K562 (cell line): Measurements from ENCODE around the gene NFATC2. TPM values are rescaled to one million over a fixed set of nuclear protein-coding genes. Genes with fewer than 3 reads are reported as not detected.
A peak's percentile ranks its signal among the peaks of the same experiment; 100 is the strongest.

Experiments used
- EZH2 ChIP-seq: IDR thresholded peaks from 2 replicates; pipeline ENCODE4 v1.6.1; 2012; ENCODE audit warnings: low read depth, mild to moderate bottlenecking, inconsistent platforms, low read length, borderline replicate concordance
- FOS ChIP-seq: IDR thresholded peaks from 3 replicates; pipeline ENCODE4 v1.6.1; 2011; ENCODE audit not compliant: insufficient read length; ENCODE audit errors: extremely low read depth
- HNRNPLL ChIP-seq: fragments of 200-400 bp; formaldehyde crosslinking; IDR thresholded peaks from 2 replicates; pipeline ENCODE4 v1.6.1; 2017; ENCODE audit warnings: low read length, low read depth, mild to moderate bottlenecking; ENCODE audit not compliant: poor library complexity, severe bottlenecking
- PHF20 ChIP-seq: fragments of 450-650 bp; IDR thresholded peaks from 2 replicates; pipeline ENCODE4 v1.6.1; 2018; ENCODE audit not compliant: partially characterized antibody
- RNF2 ChIP-seq: sonication (generic); IDR thresholded peaks from 2 replicates; pipeline ENCODE4 v1.6.1; 2016
- YY1 ChIP-seq, 3 experiments: IDR thresholded peaks; 2 replicates each; pipeline ENCODE4 v1.6.1; 2011; ENCODE audit warnings: low read length in 2 of 3, mild to moderate bottlenecking in 2 of 3, moderate library complexity in 2 of 3, borderline replicate concordance in 1 of 3, control low read depth in 1 of 3, low read depth in 1 of 3; ENCODE audit not compliant: insufficient read depth in 3 of 3, insufficient replicate concordance in 2 of 3, control insufficient read depth in 1 of 3, insufficient read length in 1 of 3; ENCODE audit errors: extremely low read depth in 1 of 3
- ZBTB17 ChIP-seq: fragments of 450-650 bp; formaldehyde crosslinking; IDR thresholded peaks from 2 replicates; pipeline ENCODE4 v1.4.0; 2020; ENCODE audit warnings: mild to moderate bottlenecking
- ZNF239 ChIP-seq: fragments of 250-450 bp; sonication (Bioruptor Pico); IDR thresholded peaks from 2 replicates; pipeline ENCODE4 v1.4.0; 2020; ENCODE audit warnings: mild to moderate bottlenecking
- ZNF668 ChIP-seq: fragments of 250-450 bp; sonication (Bioruptor Pico); IDR thresholded peaks from 2 replicates; pipeline ENCODE4 v1.8.0; 2022; ENCODE audit warnings: mild to moderate bottlenecking, inconsistent platforms
- polyA plus RNA-seq, 8 experiments: library from polyadenylated mRNA; depleted of rRNA in 4 of 8; stranded (reverse) in 5 of 8; unstranded in 3 of 8; fragments of >200 nt; fragmentation: Nextera tagmentation in 2 of 8; fragmentation: Illumina TruSeq in 1 of 8; extraction: Ambion mirVana in 2 of 8; extraction: Trizol in 1 of 8; gene quantifications; 2 replicates each; pipeline versions ENCODE4 v1.2.1 to v1.2.3, GENCODE V29; 2011 to 2014; ENCODE audit warnings: inconsistent platforms in 1 of 8, missing spikeins in 1 of 8
- total RNA-seq, 7 experiments: library from RNA; depleted of rRNA in 6 of 7; stranded (reverse); fragments of >200 nt in 6 of 7; fragmentation: Illumina TruSeq in 2 of 7; extraction: Trizol in 2 of 7; gene quantifications; 2 replicates each; pipeline versions ENCODE4 v1.2.1 to v1.2.3, GENCODE V29; 2011 to 2021; ENCODE audit warnings: low replicate concordance in 1 of 7
- TF ChIP-seq, protein P1 (sequence below): fragments of 250-450 bp; sonication (Bioruptor Pico); IDR thresholded peaks from 2 replicates; pipeline ENCODE4 v1.4.0; 2020; ENCODE audit warnings: mild to moderate bottlenecking
- TF ChIP-seq, protein P2 (sequence below): conservative IDR thresholded peaks from 2 replicates; pipeline ENCODE4 v1.6.1; 2011; ENCODE audit warnings: low read depth, mild to moderate bottlenecking, low read length; ENCODE audit not compliant: control insufficient read depth
- TF ChIP-seq, protein P3 (sequence below): fragments of 250-450 bp; sonication (Bioruptor Pico); IDR thresholded peaks from 2 replicates; pipeline ENCODE4 v1.4.0; 2020

Gene NFATC2
- total and polyA plus RNA-seq, 9 of the 15 experiments (the other 6 are each of a cell fraction or from before 2014, with no cell fraction given), result 1.9 to 11.2 (median 3.0) TPM

DNA sequence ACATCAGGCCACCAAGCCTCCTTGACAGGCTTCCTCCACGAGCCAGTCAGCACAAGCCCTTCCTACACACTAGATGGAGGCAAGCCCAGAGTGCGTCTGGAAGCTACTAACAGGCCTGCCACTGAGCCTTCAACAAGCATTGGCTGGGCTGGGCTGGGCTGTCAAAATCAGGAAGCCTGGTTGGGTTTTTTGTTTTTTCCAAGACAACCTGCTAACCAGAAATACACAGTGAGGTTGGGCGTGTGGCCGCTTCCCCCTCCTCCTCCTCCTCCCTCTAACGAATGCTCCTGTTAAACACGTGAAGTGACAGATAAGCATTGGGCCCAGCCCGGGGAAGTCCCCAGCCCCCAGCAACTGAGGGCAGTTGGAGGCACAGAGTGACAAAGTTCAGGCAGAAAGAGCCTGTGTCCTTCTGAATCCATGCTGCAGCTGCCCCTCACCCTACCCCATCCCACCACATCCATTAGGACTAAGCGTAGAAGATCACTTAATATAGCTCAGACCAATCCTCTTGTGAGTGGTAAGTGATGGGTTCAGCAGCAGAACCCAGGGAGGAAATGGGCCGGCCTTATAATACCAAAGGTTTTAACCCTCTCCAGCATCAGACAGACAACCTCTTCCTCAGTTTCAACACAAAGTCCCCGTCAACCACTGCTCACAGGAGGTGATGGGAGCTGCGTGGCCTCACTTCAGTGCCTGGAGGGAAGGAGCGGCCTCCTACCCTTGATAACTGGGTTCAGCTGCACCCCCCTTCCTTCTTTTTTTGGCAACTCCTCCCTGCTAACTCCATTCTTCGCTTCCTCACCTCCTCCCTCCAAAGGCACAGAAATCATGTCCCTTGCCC lies 1.1 kb downstream of the NFATC2 start (continued):
- TF ChIP-seq, protein P1, sequence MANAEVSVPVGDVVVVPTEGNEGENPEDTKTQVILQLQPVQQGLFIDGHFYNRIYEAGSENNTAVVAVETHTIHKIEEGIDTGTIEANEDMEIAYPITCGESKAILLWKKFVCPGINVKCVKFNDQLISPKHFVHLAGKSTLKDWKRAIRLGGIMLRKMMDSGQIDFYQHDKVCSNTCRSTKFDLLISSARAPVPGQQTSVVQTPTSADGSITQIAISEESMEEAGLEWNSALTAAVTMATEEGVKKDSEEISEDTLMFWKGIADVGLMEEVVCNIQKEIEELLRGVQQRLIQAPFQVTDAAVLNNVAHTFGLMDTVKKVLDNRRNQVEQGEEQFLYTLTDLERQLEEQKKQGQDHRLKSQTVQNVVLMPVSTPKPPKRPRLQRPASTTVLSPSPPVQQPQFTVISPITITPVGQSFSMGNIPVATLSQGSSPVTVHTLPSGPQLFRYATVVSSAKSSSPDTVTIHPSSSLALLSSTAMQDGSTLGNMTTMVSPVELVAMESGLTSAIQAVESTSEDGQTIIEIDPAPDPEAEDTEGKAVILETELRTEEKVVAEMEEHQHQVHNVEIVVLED (CRISPR knock-in tag), result no peak
- TF ChIP-seq FOS (no peak), EZH2 (no peak), ZNF239 (CRISPR knock-in tag) (no peak), ZNF668 (CRISPR knock-in tag) (no peak), HNRNPLL (no peak), PHF20 (no peak), YY1 (IDR thresholded peaks at IDR 0.05; ENCODE audit: borderline replicate concordance in 1 of 3, control insufficient read depth in 1 of 3, extremely low read depth in 1 of 3, insufficient read depth in 3 of 3, insufficient read length in 1 of 3, insufficient replicate concordance in 2 of 3, low read depth in 1 of 3, low read length in 2 of 3) (no peak), RNF2 (peak; percentile 50; the same call in 1 of the 2 replicates), ZBTB17 (CRISPR knock-in tag) (peak; percentile 94)
- TF ChIP-seq, protein P2, sequence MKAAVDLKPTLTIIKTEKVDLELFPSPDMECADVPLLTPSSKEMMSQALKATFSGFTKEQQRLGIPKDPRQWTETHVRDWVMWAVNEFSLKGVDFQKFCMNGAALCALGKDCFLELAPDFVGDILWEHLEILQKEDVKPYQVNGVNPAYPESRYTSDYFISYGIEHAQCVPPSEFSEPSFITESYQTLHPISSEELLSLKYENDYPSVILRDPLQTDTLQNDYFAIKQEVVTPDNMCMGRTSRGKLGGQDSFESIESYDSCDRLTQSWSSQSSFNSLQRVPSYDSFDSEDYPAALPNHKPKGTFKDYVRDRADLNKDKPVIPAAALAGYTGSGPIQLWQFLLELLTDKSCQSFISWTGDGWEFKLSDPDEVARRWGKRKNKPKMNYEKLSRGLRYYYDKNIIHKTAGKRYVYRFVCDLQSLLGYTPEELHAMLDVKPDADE, result peak; percentile 57
- TF ChIP-seq, protein P3, sequence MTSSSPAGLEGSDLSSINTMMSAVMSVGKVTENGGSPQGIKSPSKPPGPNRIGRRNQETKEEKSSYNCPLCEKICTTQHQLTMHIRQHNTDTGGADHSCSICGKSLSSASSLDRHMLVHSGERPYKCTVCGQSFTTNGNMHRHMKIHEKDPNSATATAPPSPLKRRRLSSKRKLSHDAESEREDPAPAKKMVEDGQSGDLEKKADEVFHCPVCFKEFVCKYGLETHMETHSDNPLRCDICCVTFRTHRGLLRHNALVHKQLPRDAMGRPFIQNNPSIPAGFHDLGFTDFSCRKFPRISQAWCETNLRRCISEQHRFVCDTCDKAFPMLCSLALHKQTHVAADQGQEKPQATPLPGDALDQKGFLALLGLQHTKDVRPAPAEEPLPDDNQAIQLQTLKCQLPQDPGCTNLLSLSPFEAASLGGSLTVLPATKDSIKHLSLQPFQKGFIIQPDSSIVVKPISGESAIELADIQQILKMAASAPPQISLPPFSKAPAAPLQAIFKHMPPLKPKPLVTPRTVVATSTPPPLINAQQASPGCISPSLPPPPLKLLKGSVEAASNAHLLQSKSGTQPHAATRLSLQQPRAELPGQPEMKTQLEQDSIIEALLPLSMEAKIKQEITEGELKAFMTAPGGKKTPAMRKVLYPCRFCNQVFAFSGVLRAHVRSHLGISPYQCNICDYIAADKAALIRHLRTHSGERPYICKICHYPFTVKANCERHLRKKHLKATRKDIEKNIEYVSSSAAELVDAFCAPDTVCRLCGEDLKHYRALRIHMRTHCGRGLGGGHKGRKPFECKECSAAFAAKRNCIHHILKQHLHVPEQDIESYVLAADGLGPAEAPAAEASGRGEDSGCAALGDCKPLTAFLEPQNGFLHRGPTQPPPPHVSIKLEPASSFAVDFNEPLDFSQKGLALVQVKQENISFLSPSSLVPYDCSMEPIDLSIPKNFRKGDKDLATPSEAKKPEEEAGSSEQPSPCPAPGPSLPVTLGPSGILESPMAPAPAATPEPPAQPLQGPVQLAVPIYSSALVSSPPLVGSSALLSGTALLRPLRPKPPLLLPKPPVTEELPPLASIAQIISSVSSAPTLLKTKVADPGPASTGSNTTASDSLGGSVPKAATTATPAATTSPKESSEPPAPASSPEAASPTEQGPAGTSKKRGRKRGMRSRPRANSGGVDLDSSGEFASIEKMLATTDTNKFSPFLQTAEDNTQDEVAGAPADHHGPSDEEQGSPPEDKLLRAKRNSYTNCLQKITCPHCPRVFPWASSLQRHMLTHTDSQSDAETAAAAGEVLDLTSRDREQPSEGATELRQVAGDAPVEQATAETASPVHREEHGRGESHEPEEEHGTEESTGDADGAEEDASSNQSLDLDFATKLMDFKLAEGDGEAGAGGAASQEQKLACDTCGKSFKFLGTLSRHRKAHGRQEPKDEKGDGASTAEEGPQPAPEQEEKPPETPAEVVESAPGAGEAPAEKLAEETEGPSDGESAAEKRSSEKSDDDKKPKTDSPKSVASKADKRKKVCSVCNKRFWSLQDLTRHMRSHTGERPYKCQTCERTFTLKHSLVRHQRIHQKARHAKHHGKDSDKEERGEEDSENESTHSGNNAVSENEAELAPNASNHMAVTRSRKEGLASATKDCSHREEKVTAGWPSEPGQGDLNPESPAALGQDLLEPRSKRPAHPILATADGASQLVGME (CRISPR knock-in tag), result no peak
